Neural cell (in vitro differentiated cells): Measurements from ENCODE around the gene CLIC4. TPM values are rescaled to one million over a fixed set of nuclear protein-coding genes. Genes with fewer than 3 reads are reported as not detected.

Source experiments
- H2AFZ ChIP-seq: fragments of 200-600, 300-800 bp; sonication (generic), shearing (Covaris generic); 2 replicates; pipeline ENCODE4 v1.6.0; 2014; ENCODE audit warnings: low read depth, mild to moderate bottlenecking, antibody characterized with exemption, low read length, moderate library complexity
- H3F3A ChIP-seq: fragments of 200-600 bp; shearing (Covaris generic); 2 replicates; pipeline ENCODE4 v1.6.1; 2016; ENCODE audit warnings: mild to moderate bottlenecking, moderate library complexity, mixed read lengths, antibody characterized with exemption, low read length; ENCODE audit not compliant: insufficient read depth, poor library complexity, severe bottlenecking
- H3K27ac ChIP-seq: fragments of 200-600, 300-800 bp; sonication (generic), shearing (Covaris generic); 2 replicates; pipeline ENCODE4 v1.5.1; 2014; ENCODE audit warnings: mild to moderate bottlenecking, low read length, moderate library complexity
- H3K27me3 ChIP-seq: fragments of 300-800, 200-600 bp; sonication (generic), shearing (Covaris generic); 2 replicates; pipeline ENCODE4 v1.6.0; 2014; ENCODE audit warnings: mild to moderate bottlenecking, low read depth, low read length, moderate library complexity; ENCODE audit not compliant: insufficient read depth
- H3K36me3 ChIP-seq: fragments of 300-800, 200-600 bp; sonication (generic), shearing (Covaris generic); 2 replicates; pipeline ENCODE4 v1.5.1; 2014; ENCODE audit warnings: mild to moderate bottlenecking, antibody characterized with exemption, low read length, moderate library complexity; ENCODE audit not compliant: insufficient read depth
- H3K4me2 ChIP-seq: fragments of 300-800, 200-600 bp; sonication (generic), shearing (Covaris generic); 2 replicates; pipeline ENCODE4 v1.6.0; 2014; ENCODE audit warnings: mild to moderate bottlenecking, low read length
- H3K4me3 ChIP-seq: fragments of 300-800, 200-600 bp; sonication (generic), shearing (Covaris generic); 2 replicates; pipeline ENCODE4 v1.5.1; 2014; ENCODE audit warnings: mild to moderate bottlenecking, low read length, moderate library complexity
- H3K79me2 ChIP-seq: fragments of 200-600 bp; shearing (Covaris generic); replicated peaks from 2 replicates; pipeline ENCODE4 v1.6.0; 2014; ENCODE audit warnings: mild to moderate bottlenecking, low read length, moderate library complexity; ENCODE audit not compliant: insufficient read depth
- H3K9ac ChIP-seq: fragments of 300-800, 200-600 bp; sonication (generic), shearing (Covaris generic); 2 replicates; pipeline ENCODE4 v1.6.1; 2016; ENCODE audit warnings: mild to moderate bottlenecking, low read length, mixed read lengths
- H3K9me2 ChIP-seq: fragments of 200-600 bp; shearing (Covaris generic); 2 replicates; pipeline ENCODE4 v1.6.1; 2016; ENCODE audit warnings: mild to moderate bottlenecking, low read length, mixed read lengths; ENCODE audit not compliant: insufficient read depth
- H3K9me3 ChIP-seq: fragments of 200-600, 300-800 bp; sonication (generic), shearing (Covaris generic); 2 replicates; pipeline ENCODE4 v1.6.1; 2016; ENCODE audit warnings: mild to moderate bottlenecking, mixed run types, low read length, moderate library complexity, mixed read lengths
- H4K20me1 ChIP-seq: fragments of 200-600 bp; shearing (Covaris generic); 2 replicates; pipeline ENCODE4 v1.6.1; 2016; ENCODE audit warnings: mild to moderate bottlenecking, mixed run types; ENCODE audit not compliant: insufficient read depth
- CTCF ChIP-seq: fragments of 450-650 bp; IDR thresholded peaks from 2 replicates; pipeline ENCODE4 v1.5.1; 2014; ENCODE audit warnings: antibody characterized with exemption, mild to moderate bottlenecking, moderate library complexity; ENCODE audit not compliant: poor library complexity, severe bottlenecking
- EP300 ChIP-seq: fragments of 450-650 bp; conservative IDR thresholded peaks from 2 replicates; pipeline ENCODE4 v1.6.1; 2014; ENCODE audit warnings: antibody characterized with exemption, mild to moderate bottlenecking, moderate library complexity; ENCODE audit not compliant: poor library complexity, severe bottlenecking
- EZH2 ChIP-seq: fragments of 200-600, 300-800 bp; shearing (Covaris generic), sonication (generic); IDR thresholded peaks from 2 replicates; pipeline ENCODE4 v1.6.1; 2014; ENCODE audit warnings: antibody characterized with exemption, low read length, borderline replicate concordance, mild to moderate bottlenecking; ENCODE audit not compliant: insufficient read depth, poor library complexity, severe bottlenecking
- MXI1 ChIP-seq: fragments of 450-650 bp; conservative IDR thresholded peaks from 2 replicates; pipeline ENCODE4 v1.6.1; 2014; ENCODE audit warnings: antibody characterized with exemption, mild to moderate bottlenecking; ENCODE audit not compliant: poor library complexity, severe bottlenecking
- POLR2AphosphoS5 ChIP-seq: IDR thresholded peaks from 2 replicates; pipeline ENCODE4 v1.6.1; 2012
- RAD21 ChIP-seq: fragments of 450-650 bp; conservative IDR thresholded peaks from 2 replicates; pipeline ENCODE4 v1.6.1; 2014; ENCODE audit warnings: antibody characterized with exemption, mild to moderate bottlenecking, moderate library complexity
- REST ChIP-seq: IDR thresholded peaks from 2 replicates; pipeline ENCODE4 v1.6.1; 2012; ENCODE audit warnings: borderline replicate concordance
- SMC3 ChIP-seq: fragments of 450-650 bp; conservative IDR thresholded peaks from 2 replicates; pipeline ENCODE4 v1.6.1; 2014; ENCODE audit warnings: antibody characterized with exemption, mild to moderate bottlenecking, moderate library complexity; ENCODE audit not compliant: poor library complexity
- TAF1 ChIP-seq: IDR thresholded peaks from 2 replicates; pipeline ENCODE4 v1.6.1; 2012; ENCODE audit warnings: low read depth
- polyA plus RNA-seq: library from polyadenylated mRNA; depleted of rRNA; stranded (reverse); fragments of >200 nt; gene quantifications from 2 replicates; pipeline ENCODE4 v1.2.3, GENCODE V29; 2014

CLIC4 gene
- polyA plus RNA-seq, 1 donor from 2014 or later, result 133 TPM

GRCh38 chr1:24715658-24716057, 29.6 kb upstream of the CLIC4 start:
- Histone ChIP-seq H2AFZ (no peak overlapping the region), H4K20me1 (no peaks in the 10 kb centered on the region), H3K79me2 (no peaks in the 10 kb centered on the region), H3K4me3 (no peak overlapping the region), H3K9me3 (no peaks in the 10 kb centered on the region), H3F3A (no peaks in the 10 kb centered on the region), H3K36me3 (no peaks in the 10 kb centered on the region), H3K27ac (no peak overlapping the region), H3K4me2 (no peak overlapping the region), H3K9ac (no peak overlapping the region), H3K27me3 (no peaks in the 10 kb centered on the region), H3K9me2 (no peaks in the 10 kb centered on the region)
- TF ChIP-seq REST (no peak), MXI1 (no peak), POLR2AphosphoS5 (no peak), RAD21 (no peak), SMC3 (no peak), TAF1 (no peak), EZH2 (no peak), CTCF (no peak)

- Histone ChIP-seq H3K9me3 (no peaks in the 10 kb centered on the region), H4K20me1 (no peaks in the 10 kb centered on the region), H3K9ac (no peak overlapping the region), H3K36me3 (no peaks in the 10 kb centered on the region), H3K27ac (no peak overlapping the region), H3K4me2 (no peak overlapping the region), H3K79me2 (no peaks in the 10 kb centered on the region), H3K9me2 (no peaks in the 10 kb centered on the region), H3K27me3 (no peaks in the 10 kb centered on the region), H3K4me3 (no peak overlapping the region), H2AFZ (no peak overlapping the region), H3F3A (no peaks in the 10 kb centered on the region)
- TF ChIP-seq EP300, result no peak
- TF ChIP-seq REST, result no peak
- no peak for TF ChIP-seq POLR2AphosphoS5
- TF ChIP-seq RAD21, result no peak
- TF ChIP-seq EZH2, result no peak
- no peak for TF ChIP-seq SMC3
- TF ChIP-seq CTCF, result no peak
- TF ChIP-seq TAF1, result no peak
These were observed 27.2 kb upstream of the CLIC4 start for GRCh38 chr1:24717887-24718650.
